HepG2 (cell line): ENCODE measurements around the gene CDC23. TPM values are rescaled to one million over a fixed set of nuclear protein-coding genes. Genes with fewer than 3 reads are reported as not detected.

Experiments
- HDAC1 ChIP-seq: sonication (generic); formaldehyde crosslinking; IDR thresholded peaks from 2 replicates; pipeline ENCODE4 v1.5.1; 2020; ENCODE audit warnings: mild to moderate bottlenecking, missing genetic modification reagents
- HDAC2 ChIP-seq: sonication (generic); formaldehyde crosslinking; IDR thresholded peaks from 2 replicates; pipeline ENCODE4 v1.4.0; 2020; ENCODE audit warnings: missing genetic modification reagents
- HNRNPL ChIP-seq: fragments of 200-400 bp; formaldehyde crosslinking; IDR thresholded peaks from 2 replicates; pipeline ENCODE4 v1.6.1; 2017; ENCODE audit warnings: mild to moderate bottlenecking, low read depth, low read length
- KLF12 ChIP-seq: sonication (generic); formaldehyde crosslinking; IDR thresholded peaks from 2 replicates; pipeline ENCODE4 v1.4.0; 2020; ENCODE audit warnings: missing genetic modification reagents, borderline replicate concordance
- PATZ1 ChIP-seq: sonication (generic); formaldehyde crosslinking; IDR thresholded peaks from 2 replicates; pipeline ENCODE4 v1.4.0; 2020; ENCODE audit warnings: missing genetic modification reagents
- PAXIP1 ChIP-seq: sonication (generic); formaldehyde crosslinking; conservative IDR thresholded peaks from 2 replicates; pipeline ENCODE4 v1.4.0; 2020; ENCODE audit warnings: mild to moderate bottlenecking, missing genetic modification reagents, moderate library complexity
- PHF8 ChIP-seq: sonication (generic); formaldehyde crosslinking; IDR thresholded peaks from 2 replicates; pipeline ENCODE4 v1.5.0; 2020; ENCODE audit warnings: missing genetic modification reagents
- SRSF4 ChIP-seq: fragments of 200-400 bp; formaldehyde crosslinking; IDR thresholded peaks from one replicate; pipeline ENCODE4 v1.6.1; 2018; ENCODE audit warnings: mild to moderate bottlenecking, low read depth, low read length, moderate library complexity; ENCODE audit not compliant: poor library complexity, severe bottlenecking
- ZBTB43 ChIP-seq: sonication (generic); formaldehyde crosslinking; conservative IDR thresholded peaks from 2 replicates; pipeline ENCODE4 v1.4.0; 2020; ENCODE audit warnings: missing genetic modification reagents
- ZFP37 ChIP-seq: sonication (generic); formaldehyde crosslinking; IDR thresholded peaks from 2 replicates; pipeline ENCODE4 v1.4.0; 2020; ENCODE audit warnings: missing genetic modification reagents, borderline replicate concordance
- ZMYM4 ChIP-seq: sonication (generic); formaldehyde crosslinking; IDR thresholded peaks from 2 replicates; pipeline ENCODE4 v1.8.1; 2023; ENCODE audit warnings: mild to moderate bottlenecking, missing genetic modification reagents
- ZNF234 ChIP-seq: sonication (generic); formaldehyde crosslinking; conservative IDR thresholded peaks from 2 replicates; pipeline ENCODE4 v1.5.1; 2020; ENCODE audit warnings: mild to moderate bottlenecking, missing genetic modification reagents
- ZNF235 ChIP-seq: sonication (generic); formaldehyde crosslinking; IDR thresholded peaks from 2 replicates; pipeline ENCODE4 v1.8.1; 2023; ENCODE audit warnings: mild to moderate bottlenecking, missing genetic modification reagents, borderline replicate concordance
- ZNF674 ChIP-seq: sonication (generic); formaldehyde crosslinking; IDR thresholded peaks from 2 replicates; pipeline ENCODE4 v1.5.0; 2020; ENCODE audit warnings: low read depth, mild to moderate bottlenecking, missing genetic modification reagents
- ZNF782 ChIP-seq: sonication (generic); formaldehyde crosslinking; IDR thresholded peaks from 2 replicates; pipeline ENCODE4 v1.4.0; 2020; ENCODE audit warnings: missing genetic modification reagents, mild to moderate bottlenecking, borderline replicate concordance
- polyA plus RNA-seq, 8 experiments: library from polyadenylated mRNA; depleted of rRNA in 3 of 8; stranded (reverse) in 7 of 8; unstranded in 1 of 8; fragments of >200 nt; fragmentation: Illumina TruSeq in 4 of 8; extraction: Trizol in 4 of 8; gene quantifications; 2 replicates each; pipeline versions ENCODE4 v1.2.1 to v1.2.3, GENCODE V29; 2011 to 2016; ENCODE audit warnings: low read depth in 4 of 8, missing spikeins in 1 of 8, mixed read lengths in 1 of 8; ENCODE audit not compliant: insufficient read depth in 1 of 8
- total RNA-seq, 5 experiments: library from RNA; depleted of rRNA; stranded (reverse); fragments of >200 nt; fragmentation: Illumina TruSeq; extraction: Trizol; gene quantifications; 2 replicates each; pipeline ENCODE4 v1.2.3, GENCODE V29; 2016; ENCODE audit warnings: low read depth in 1 of 5
- TF ChIP-seq, protein P1 (sequence below): sonication (generic); IDR thresholded peaks from 2 replicates; pipeline ENCODE4 v1.6.1; 2016; ENCODE audit warnings: low read depth, borderline replicate concordance
- TF ChIP-seq, protein P2 (sequence below): sonication (generic); formaldehyde crosslinking; IDR thresholded peaks from 2 replicates; pipeline ENCODE4 v1.8.0; 2022; ENCODE audit warnings: missing genetic modification reagents, mild to moderate bottlenecking, moderate library complexity, borderline replicate concordance

CDC23 gene
- total and polyA plus RNA-seq, 2 of the 13 experiments (the other 11 are each of a cell fraction or from before 2014, with no cell fraction given), result 38.3 to 47.7 TPM

DNA sequence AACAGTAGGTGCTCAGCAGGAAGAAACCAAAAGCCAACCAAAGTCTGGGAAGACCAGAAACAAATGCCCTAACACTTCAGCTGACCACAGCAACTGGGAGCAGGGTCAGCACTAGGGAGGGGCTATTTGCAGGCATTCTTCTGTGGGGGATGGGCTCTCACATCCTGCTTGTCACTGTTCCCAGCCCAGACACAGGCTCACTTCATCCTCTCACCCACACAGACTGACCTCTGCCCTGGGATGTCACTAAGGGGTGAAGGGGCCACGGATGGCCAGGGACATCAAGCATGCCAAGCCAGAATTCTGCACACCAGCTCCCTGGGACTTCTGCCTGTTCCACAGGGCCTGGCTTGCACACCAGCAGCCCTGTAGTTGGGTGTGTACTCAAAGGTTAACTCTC is 32.6 kb upstream of the CDC23 start (continued):
- TF ChIP-seq, protein P1, sequence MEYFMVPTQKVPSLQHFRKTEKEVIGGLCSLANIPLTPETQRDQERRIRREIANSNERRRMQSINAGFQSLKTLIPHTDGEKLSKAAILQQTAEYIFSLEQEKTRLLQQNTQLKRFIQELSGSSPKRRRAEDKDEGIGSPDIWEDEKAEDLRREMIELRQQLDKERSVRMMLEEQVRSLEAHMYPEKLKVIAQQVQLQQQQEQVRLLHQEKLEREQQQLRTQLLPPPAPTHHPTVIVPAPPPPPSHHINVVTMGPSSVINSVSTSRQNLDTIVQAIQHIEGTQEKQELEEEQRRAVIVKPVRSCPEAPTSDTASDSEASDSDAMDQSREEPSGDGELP, result peak; percentile 34; the same call in 1 of the 2 replicates
- TF ChIP-seq PATZ1 (CRISPR knock-in tag), result peak; percentile 32; the same call in 1 of the 2 replicates
- 0 out of 2 replicates have a peak, but pooled peaks have one; percentile 9 for TF ChIP-seq ZMYM4
- TF ChIP-seq HDAC1, result 0 out of 2 replicates have a peak, but pooled peaks have one; percentile 36
- no peak for TF ChIP-seq ZBTB43 (CRISPR knock-in tag)
- TF ChIP-seq SRSF4, result no peak
- TF ChIP-seq ZNF782, result no peak
- TF ChIP-seq HNRNPL, result 0 out of 2 replicates have a peak, but pooled peaks have one; percentile 63
- no peak for TF ChIP-seq ZNF234
- TF ChIP-seq, protein P2, sequence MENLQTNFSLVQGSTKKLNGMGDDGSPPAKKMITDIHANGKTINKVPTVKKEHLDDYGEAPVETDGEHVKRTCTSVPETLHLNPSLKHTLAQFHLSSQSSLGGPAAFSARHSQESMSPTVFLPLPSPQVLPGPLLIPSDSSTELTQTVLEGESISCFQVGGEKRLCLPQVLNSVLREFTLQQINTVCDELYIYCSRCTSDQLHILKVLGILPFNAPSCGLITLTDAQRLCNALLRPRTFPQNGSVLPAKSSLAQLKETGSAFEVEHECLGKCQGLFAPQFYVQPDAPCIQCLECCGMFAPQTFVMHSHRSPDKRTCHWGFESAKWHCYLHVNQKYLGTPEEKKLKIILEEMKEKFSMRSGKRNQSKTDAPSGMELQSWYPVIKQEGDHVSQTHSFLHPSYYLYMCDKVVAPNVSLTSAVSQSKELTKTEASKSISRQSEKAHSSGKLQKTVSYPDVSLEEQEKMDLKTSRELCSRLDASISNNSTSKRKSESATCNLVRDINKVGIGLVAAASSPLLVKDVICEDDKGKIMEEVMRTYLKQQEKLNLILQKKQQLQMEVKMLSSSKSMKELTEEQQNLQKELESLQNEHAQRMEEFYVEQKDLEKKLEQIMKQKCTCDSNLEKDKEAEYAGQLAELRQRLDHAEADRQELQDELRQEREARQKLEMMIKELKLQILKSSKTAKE, result no peak
- TF ChIP-seq KLF12 (CRISPR knock-in tag), result no peak
- no peak for TF ChIP-seq ZNF235 (CRISPR knock-in tag)
- TF ChIP-seq ZFP37 (CRISPR knock-in tag), result no peak
- no peak for TF ChIP-seq ZNF674 (CRISPR knock-in tag)
- no peak for TF ChIP-seq PHF8 (CRISPR knock-in tag)
- 0 out of 2 replicates have a peak, but pooled peaks have one; percentile 20 for TF ChIP-seq HDAC2 (CRISPR knock-in tag)
- TF ChIP-seq PAXIP1 (CRISPR knock-in tag), result peak; percentile 45
